ENCODE measurements around the gene DKK3. TPM values are rescaled to one million over a fixed set of nuclear protein-coding genes. Genes with fewer than 3 reads are reported as not detected.

DKK3 gene
- polyA plus RNA-seq, 1 of the 3 experiments (the other 2 are of a cell fraction), result 1,174 TPM

- H3K79me2 ChIP-seq (ENCODE audit: insufficient read depth), result no peaks in the 10 kb centered on the region
- POLR2A ChIA-PET, result interaction anchor here (0.6 kb wide), 1 partner anchor 9 kb away, joined by 4 read pairs; no protein-coding TSS in a partner anchor
- H3K27me3 ChIP-seq (ENCODE audit: insufficient read depth), result no peaks in the 10 kb centered on the region
- H3K9me2 ChIP-seq, result no peaks in the 10 kb centered on the region
- H3K9me3 ChIP-seq, result no peaks in the 10 kb centered on the region
- H3K36me3 ChIP-seq (replicated peaks in 1 of 2; ENCODE audit: control insufficient read depth in 1 of 2, insufficient read depth in 2 of 2, low read length in 1 of 2), result no peaks in the 10 kb centered on the region
- peaks cover 6 to 21% of the 10 kb centered on the region in 2 experiments; a peak in 3 of 4 replicates for H3K4me1 ChIP-seq (ENCODE audit: control insufficient read depth in 1 of 2, insufficient read depth in 2 of 2, low read depth in 1 of 2, low read length in 1 of 2)
- no peak overlapping the region for H2AFZ ChIP-seq (ENCODE audit: low read depth)
- no peaks in the 10 kb centered on the region for H4K20me1 ChIP-seq (ENCODE audit: insufficient read depth)
- no peak for DNase-seq
- H3F3A ChIP-seq (replicated peaks; ENCODE audit: insufficient read depth), result peaks cover 22% of the 10 kb centered on the region
- TF ChIP-seq RCOR1 (IDR thresholded peaks at IDR 0.05; ENCODE audit: low read length) (no peak), EZH2phosphoT487 (IDR thresholded peaks at IDR 0.05; ENCODE audit: borderline replicate concordance, low read depth) (no peak), NFIC (IDR thresholded peaks at IDR 0.05; ENCODE audit: borderline replicate concordance) (no peak), FOXM1 (IDR thresholded peaks at IDR 0.05; ENCODE audit: low read depth) (no peak), FOXJ3 (CRISPR knock-in tag; IDR thresholded peaks at IDR 0.05) (no peak), ELF1 (IDR thresholded peaks at IDR 0.05) (no peak), JUND (IDR thresholded peaks at IDR 0.05) (no peak), IRF3 (IDR thresholded peaks at IDR 0.05; ENCODE audit: low read depth, low read length) (no peak)
- H3K4me2 ChIP-seq, result peak overlapping the region; percentile 61
- H3K9ac ChIP-seq, result no peak overlapping the region
- CTCF ChIA-PET, result interaction anchor here (1.0 to 1.9 kb wide), 2 partner anchors 26 to 86 kb away, joined by 3 to 8 read pairs; no protein-coding TSS in a partner anchor
- H3K4me3 ChIP-seq (ENCODE audit: low read depth in 2 of 2, low read length in 1 of 2), result no peak overlapping the region
- peak overlapping the region in 1 of 2 experiments; percentile 84; a peak in 2 of 4 replicates for H3K27ac ChIP-seq (ENCODE audit: low read depth in 2 of 2, low read length in 1 of 2)
- 63% methylated on average over 3 of the region's 3 CpGs for WGBS (ENCODE audit: low lambda C conversion rate)
Observed at GRCh38 chr11:12017865-12018453, 9.5 kb upstream of the DKK3 start.

- peaks cover 6 to 21% of the 10 kb centered on the region in 2 experiments; a peak in 3 of 4 replicates for H3K4me1 ChIP-seq (ENCODE audit: control insufficient read depth in 1 of 2, insufficient read depth in 2 of 2, low read depth in 1 of 2, low read length in 1 of 2)
- peak overlapping the region; percentile 61 for H3K4me2 ChIP-seq
- no peaks in the 10 kb centered on the region for H4K20me1 ChIP-seq (ENCODE audit: insufficient read depth)
- H3K9ac ChIP-seq, result no peak overlapping the region
- no peak overlapping the region; the same call in 1 of the 2 replicates for H2AFZ ChIP-seq (ENCODE audit: low read depth)
- H3K36me3 ChIP-seq (replicated peaks in 1 of 2; ENCODE audit: control insufficient read depth in 1 of 2, insufficient read depth in 2 of 2, low read length in 1 of 2), result no peaks in the 10 kb centered on the region
- H3K9me3 ChIP-seq, result no peaks in the 10 kb centered on the region
- no peaks in the 10 kb centered on the region for H3K79me2 ChIP-seq (ENCODE audit: insufficient read depth)
- H3F3A ChIP-seq (replicated peaks; ENCODE audit: insufficient read depth), result peaks cover 23% of the 10 kb centered on the region
- WGBS (ENCODE audit: low lambda C conversion rate), result 60% methylated on average over 5 of the region's 5 CpGs
- peak overlapping the region in 1 of 2 experiments; percentile 84; a peak in 2 of 4 replicates for H3K27ac ChIP-seq (ENCODE audit: low read depth in 2 of 2, low read length in 1 of 2)
- no peaks in the 10 kb centered on the region for H3K27me3 ChIP-seq (ENCODE audit: insufficient read depth)
- DNase-seq, result no peak
- H3K4me3 ChIP-seq (ENCODE audit: low read depth in 2 of 2, low read length in 1 of 2), result no peak overlapping the region
- ChIA-PET CTCF (interaction anchor here (0.8 to 1.9 kb wide), 3 partner anchors 10 to 85 kb away, joined by 3 to 8 read pairs (median 3); no protein-coding TSS in a partner anchor), POLR2A (no interaction called here)
- H3K9me2 ChIP-seq, result no peaks in the 10 kb centered on the region
- TF ChIP-seq ZBTB33 (IDR thresholded peaks at IDR 0.05; ENCODE audit: borderline replicate concordance, low read depth) (no peak), FOSL2 (IDR thresholded peaks at IDR 0.05; ENCODE audit: borderline replicate concordance, low read depth) (no peak), PBX3 (IDR thresholded peaks at IDR 0.05) (0 out of 2 replicates have a peak, but pooled peaks have one; percentile 10), POLR2AphosphoS5 (IDR thresholded peaks at IDR 0.05; ENCODE audit: low read depth, low read length) (no peak), SIN3A (IDR thresholded peaks at IDR 0.05; ENCODE audit: borderline replicate concordance, low read depth, low read length) (no peak), RFX5 (IDR thresholded peaks at IDR 0.05; ENCODE audit: low read length) (no peak), JUND (IDR thresholded peaks at IDR 0.05) (0 out of 2 replicates have a peak, but pooled peaks have one; percentile 12), NFIC (IDR thresholded peaks at IDR 0.05; ENCODE audit: borderline replicate concordance) (peak; percentile 75), EZH2phosphoT487 (IDR thresholded peaks at IDR 0.05; ENCODE audit: borderline replicate concordance, low read depth) (no peak), ELF1 (IDR thresholded peaks at IDR 0.05) (no peak), TCF12 (IDR thresholded peaks at IDR 0.05) (peak; percentile 48), SMC3 (IDR thresholded peaks at IDR 0.05; ENCODE audit: low read depth, low read length) (no peak), RCOR1 (IDR thresholded peaks at IDR 0.05; ENCODE audit: low read length) (no peak), FOXM1 (IDR thresholded peaks at IDR 0.05; ENCODE audit: low read depth) (no peak), USF1 (IDR thresholded peaks at IDR 0.05; ENCODE audit: borderline replicate concordance, low read depth) (no peak), GATA2 (CRISPR knock-in tag; IDR thresholded peaks at IDR 0.05) (no peak), GABPA (IDR thresholded peaks at IDR 0.05; ENCODE audit: low read depth) (no peak), MEF2A (IDR thresholded peaks at IDR 0.05; ENCODE audit: borderline replicate concordance, low read depth) (no peak), MAX (IDR thresholded peaks at IDR 0.05; ENCODE audit: low read depth) (0 out of 2 replicates have a peak, but pooled peaks have one; percentile 33)
Observed at GRCh38 chr11:12017243-12017678, 8.8 kb upstream of the DKK3 start.
